ENCODE results near the gene SLC17A9. TPM values are rescaled to one million over a fixed set of nuclear protein-coding genes. Genes with fewer than 3 reads are reported as not detected.

The SLC17A9 gene
- total RNA-seq, 2 donors from 2014 or later, result 10.2 to 11.8 TPM

GRCh38 chr20:62967149-62967501 is 14.6 kb downstream of the SLC17A9 start:
- H3K4me1 Mint-ChIP-seq (ENCODE audit: low read depth), result peaks cover 6% of the 10 kb centered on the region
- ATAC-seq (replicated peaks in 1 of 2), result no peak
- H3K4me3 Mint-ChIP-seq, result no peak overlapping the region
- DNase-seq, result no peak
- H3K9me3 Mint-ChIP-seq, result no peaks in the 10 kb centered on the region
- peaks cover 10% of the 10 kb centered on the region for H3K27me3 Mint-ChIP-seq (ENCODE audit: low read depth)
- H3K27ac Mint-ChIP-seq, result no peak overlapping the region
- H3K36me3 Mint-ChIP-seq (ENCODE audit: insufficient read depth in 2 of 2), result no peaks in the 10 kb centered on the region

- Mint-ChIP-seq H3K27me3 (ENCODE audit: low read depth) (peaks cover 16% of the 10 kb centered on the region), H3K36me3 (ENCODE audit: insufficient read depth in 2 of 2) (no peaks in the 10 kb centered on the region), H3K9me3 (no peaks in the 10 kb centered on the region), H3K27ac (no peak overlapping the region), H3K4me1 (ENCODE audit: low read depth) (peaks cover 11% of the 10 kb centered on the region), H3K4me3 (no peak overlapping the region)
- ATAC-seq (replicated peaks in 1 of 2) (no peak), DNase-seq (no peak)
These were observed 15.3 kb downstream of the SLC17A9 start for GRCh38 chr20:62967628-62968351.

- no peak for ATAC-seq (replicated peaks in 1 of 2)
- Mint-ChIP-seq H3K4me1 (ENCODE audit: low read depth) (peaks cover 11% of the 10 kb centered on the region), H3K27me3 (ENCODE audit: low read depth) (peaks cover 18% of the 10 kb centered on the region), H3K36me3 (ENCODE audit: insufficient read depth in 2 of 2) (no peaks in the 10 kb centered on the region), H3K9me3 (no peaks in the 10 kb centered on the region), H3K27ac (no peak overlapping the region), H3K4me3 (no peak overlapping the region)
- DNase-seq, result no peak
These were observed 16.1 kb downstream of the SLC17A9 start for GRCh38 chr20:62968378-62969178.

GRCh38 chr20:62969179-62969760 is 16.8 kb downstream of the SLC17A9 start:
- H3K9me3 Mint-ChIP-seq, result no peaks in the 10 kb centered on the region
- ATAC-seq (replicated peaks in 1 of 2), result no peak
- H3K27me3 Mint-ChIP-seq (ENCODE audit: low read depth), result peaks cover 25% of the 10 kb centered on the region
- no peak for DNase-seq
- no peak overlapping the region for H3K27ac Mint-ChIP-seq
- peaks cover 11% of the 10 kb centered on the region for H3K4me1 Mint-ChIP-seq (ENCODE audit: low read depth)
- no peaks in the 10 kb centered on the region for H3K36me3 Mint-ChIP-seq (ENCODE audit: insufficient read depth in 2 of 2)
- H3K4me3 Mint-ChIP-seq, result no peak overlapping the region

- H3K4me1 Mint-ChIP-seq (ENCODE audit: low read depth), result peaks cover 11% of the 10 kb centered on the region
- H3K27ac Mint-ChIP-seq, result no peak overlapping the region
- DNase-seq (no peak), ATAC-seq (replicated peaks in 1 of 2) (no peak)
- peaks cover 31% of the 10 kb centered on the region for H3K27me3 Mint-ChIP-seq (ENCODE audit: low read depth)
- H3K4me3 Mint-ChIP-seq, result no peak overlapping the region
- no peaks in the 10 kb centered on the region for H3K9me3 Mint-ChIP-seq
- H3K36me3 Mint-ChIP-seq (ENCODE audit: insufficient read depth in 2 of 2), result no peaks in the 10 kb centered on the region
These were observed 17.4 kb downstream of the SLC17A9 start for GRCh38 chr20:62969939-62970306.

GRCh38 chr20:62970307-62971210 is 18.1 kb downstream of the SLC17A9 start:
- no peak overlapping the region for H3K4me3 Mint-ChIP-seq
- H3K27me3 Mint-ChIP-seq (ENCODE audit: low read depth), result peaks cover 31% of the 10 kb centered on the region
- no peaks in the 10 kb centered on the region for H3K9me3 Mint-ChIP-seq
- H3K36me3 Mint-ChIP-seq (ENCODE audit: insufficient read depth in 2 of 2), result no peaks in the 10 kb centered on the region
- no peak for DNase-seq
- ATAC-seq (replicated peaks in 1 of 2), result no peak
- H3K27ac Mint-ChIP-seq, result no peak overlapping the region
- peaks cover 11% of the 10 kb centered on the region for H3K4me1 Mint-ChIP-seq (ENCODE audit: low read depth)

- ATAC-seq (replicated peaks in 1 of 2) (no peak), DNase-seq (no peak)
- Mint-ChIP-seq H3K4me1 (ENCODE audit: low read depth) (peaks cover 11% of the 10 kb centered on the region), H3K27me3 (ENCODE audit: low read depth) (peaks cover 31% of the 10 kb centered on the region), H3K27ac (no peak overlapping the region), H3K4me3 (no peak overlapping the region), H3K9me3 (no peaks in the 10 kb centered on the region), H3K36me3 (ENCODE audit: insufficient read depth in 2 of 2) (no peaks in the 10 kb centered on the region)
These were observed 18.9 kb downstream of the SLC17A9 start for GRCh38 chr20:62971211-62971949.

- H3K36me3 Mint-ChIP-seq (ENCODE audit: insufficient read depth in 2 of 2), result no peaks in the 10 kb centered on the region
- H3K27me3 Mint-ChIP-seq (ENCODE audit: low read depth), result peaks cover 31% of the 10 kb centered on the region
- ATAC-seq (replicated peaks in 1 of 2), result peak; percentile 94 to 97
- H3K4me1 Mint-ChIP-seq (ENCODE audit: low read depth), result peaks cover 11% of the 10 kb centered on the region
- peak; percentile 89 to 90 for DNase-seq
- H3K27ac Mint-ChIP-seq, result no peak overlapping the region
- H3K9me3 Mint-ChIP-seq, result no peaks in the 10 kb centered on the region
- H3K4me3 Mint-ChIP-seq, result peak overlapping the region; percentile 52 to 78
These were observed 19.7 kb downstream of the SLC17A9 start for GRCh38 chr20:62971950-62972844.

- no peaks in the 10 kb centered on the region for H3K9me3 Mint-ChIP-seq
- H3K27me3 Mint-ChIP-seq (ENCODE audit: low read depth), result peaks cover 31% of the 10 kb centered on the region
- H3K4me1 Mint-ChIP-seq (ENCODE audit: low read depth), result peaks cover 20% of the 10 kb centered on the region
- H3K4me3 Mint-ChIP-seq, result peak overlapping the region; percentile 52 to 78
- ATAC-seq (replicated peaks in 1 of 2) (no peak), DNase-seq (no peak)
- no peak overlapping the region for H3K27ac Mint-ChIP-seq
- H3K36me3 Mint-ChIP-seq (ENCODE audit: insufficient read depth in 2 of 2), result no peaks in the 10 kb centered on the region
These were observed 20.6 kb downstream of the SLC17A9 start for GRCh38 chr20:62972845-62973745.

- Mint-ChIP-seq H3K27me3 (ENCODE audit: low read depth) (peaks cover 43% of the 10 kb centered on the region), H3K4me3 (no peak overlapping the region), H3K36me3 (ENCODE audit: insufficient read depth in 2 of 2) (no peaks in the 10 kb centered on the region), H3K4me1 (ENCODE audit: low read depth) (peaks cover 34% of the 10 kb centered on the region), H3K9me3 (no peaks in the 10 kb centered on the region), H3K27ac (no peak overlapping the region)
- no peak for ATAC-seq (replicated peaks in 1 of 2)
- no peak for DNase-seq
These were observed 22.8 kb downstream of the SLC17A9 start for GRCh38 chr20:62975251-62975760.
